ENCODE measurements around the gene FOXJ1. TPM values are rescaled to one million over a fixed set of nuclear protein-coding genes. Genes with fewer than 3 reads are reported as not detected.

FOXJ1 gene
- total RNA-seq, 2 donors from 2014 or later, result 1.3 to 2.1 TPM

DNA sequence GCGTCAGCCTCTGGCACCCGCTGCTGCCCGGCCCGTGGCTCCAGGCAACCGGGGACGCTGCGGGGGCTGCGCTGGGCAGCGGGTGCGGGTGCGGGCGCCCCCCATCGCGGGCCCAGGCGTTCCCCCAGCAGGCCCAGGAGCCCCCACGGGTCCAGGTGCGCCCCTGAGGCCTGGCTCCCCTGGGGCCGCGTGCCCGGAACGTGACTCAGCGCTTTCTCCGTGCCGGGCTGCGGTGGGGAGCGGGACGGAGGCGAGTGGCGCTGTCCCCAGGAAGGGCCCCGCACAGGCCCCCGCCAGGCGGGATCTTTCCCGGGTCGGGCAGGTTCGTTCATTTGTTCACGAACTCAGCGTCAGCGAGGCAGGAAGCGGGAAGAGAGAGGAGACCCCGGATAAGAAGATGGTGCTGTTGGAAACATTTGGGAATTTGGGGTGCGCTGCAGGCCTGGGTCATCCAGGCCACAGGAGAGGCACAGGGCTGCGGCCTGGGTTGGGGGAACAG lies 19.1 kb downstream of the FOXJ1 start:
- ATAC-seq, result peak; percentile 14
- no peak for DNase-seq
- peak overlapping the region; percentile 81 for H3K27ac Mint-ChIP-seq
- no peaks in the 10 kb centered on the region for H3K27me3 Mint-ChIP-seq
- peaks cover 2% of the 10 kb centered on the region for H3K4me1 Mint-ChIP-seq
- H3K36me3 Mint-ChIP-seq (ENCODE audit: low read depth), result no peaks in the 10 kb centered on the region
- H3K4me3 Mint-ChIP-seq, result peak overlapping the region; percentile 77
- no peaks in the 10 kb centered on the region for H3K9me3 ChIP-seq (ENCODE audit: control insufficient read depth, low read length, poor library complexity, severe bottlenecking)

DNA sequence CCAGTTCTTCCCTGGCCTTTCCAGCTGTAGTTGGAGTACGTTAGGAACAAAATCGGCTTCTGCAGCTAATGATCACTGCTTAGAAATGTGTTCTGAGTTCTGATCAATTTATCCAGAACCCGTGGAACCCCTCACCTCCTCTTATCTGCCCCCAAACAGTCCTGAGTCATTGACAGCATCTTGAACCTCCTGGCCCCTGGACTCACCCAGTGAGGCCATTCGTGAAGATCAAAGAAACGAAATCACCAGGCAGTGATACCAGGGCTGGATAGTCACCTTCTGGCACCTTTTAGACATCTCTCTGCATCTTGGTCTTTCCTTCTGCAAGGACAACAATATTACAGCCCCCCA lies 20.4 kb downstream of the FOXJ1 start:
- H3K27me3 Mint-ChIP-seq, result no peaks in the 10 kb centered on the region
- peak overlapping the region; percentile 29 for H3K27ac Mint-ChIP-seq
- H3K9me3 ChIP-seq (ENCODE audit: control insufficient read depth, low read length, poor library complexity, severe bottlenecking), result no peaks in the 10 kb centered on the region
- H3K4me1 Mint-ChIP-seq, result peaks cover 2% of the 10 kb centered on the region
- DNase-seq, result no peak
- ATAC-seq, result no peak
- peak overlapping the region; percentile 79 for H3K4me3 Mint-ChIP-seq
- no peaks in the 10 kb centered on the region for H3K36me3 Mint-ChIP-seq (ENCODE audit: low read depth)

DNA sequence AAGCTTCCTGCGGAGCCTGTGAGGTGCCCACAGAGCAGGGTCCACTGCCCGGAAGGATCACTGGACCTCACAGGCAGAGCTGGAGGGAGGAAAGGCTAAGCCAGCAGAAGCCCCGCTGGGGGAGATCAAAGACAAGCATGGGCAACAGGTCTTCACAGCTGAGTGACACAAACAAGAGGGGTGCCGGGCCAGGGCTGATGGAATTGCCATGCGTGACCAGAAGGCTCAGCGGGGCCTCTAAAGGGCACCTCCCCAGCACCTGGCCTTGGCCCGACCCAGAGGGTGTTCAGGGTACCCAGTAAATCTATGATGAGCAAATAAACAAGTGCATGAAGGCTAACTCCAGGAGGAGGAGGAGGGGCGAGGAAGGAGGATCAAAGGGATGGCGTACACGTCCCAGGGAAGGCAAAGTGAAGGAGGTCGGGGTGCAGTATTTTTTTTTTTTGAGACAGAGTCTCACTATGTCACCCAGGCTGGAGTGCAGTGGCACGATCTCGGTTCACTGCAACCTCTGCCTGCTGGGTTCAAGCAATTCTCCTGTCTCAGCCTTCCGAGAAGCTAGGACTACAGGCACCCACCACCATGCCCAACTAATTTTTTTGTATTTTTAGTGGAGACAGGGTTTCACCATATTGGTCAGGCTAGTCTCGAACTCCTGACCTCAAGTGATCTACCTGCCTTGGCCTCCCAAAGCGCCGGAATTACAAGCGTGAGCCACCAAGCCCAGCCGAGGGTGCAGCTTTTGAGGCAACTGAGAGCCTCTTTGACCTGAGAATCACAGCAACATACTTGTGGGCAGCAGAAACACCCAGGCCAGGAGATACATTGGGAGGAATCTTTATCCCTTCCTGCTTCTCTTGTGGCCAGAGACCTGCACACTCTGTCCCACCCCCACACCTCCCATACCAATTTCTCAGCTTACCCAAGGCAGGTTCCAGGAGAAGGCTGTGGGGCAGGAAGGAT lies 21.4 kb downstream of the FOXJ1 start:
- DNase-seq (no peak), ATAC-seq (no peak)
- H3K4me3 Mint-ChIP-seq, result no peak overlapping the region
- no peaks in the 10 kb centered on the region for H3K9me3 ChIP-seq (ENCODE audit: control insufficient read depth, low read length, poor library complexity, severe bottlenecking)
- H3K27ac Mint-ChIP-seq, result no peak overlapping the region
- peaks cover 2% of the 10 kb centered on the region for H3K4me1 Mint-ChIP-seq
- H3K27me3 Mint-ChIP-seq, result no peaks in the 10 kb centered on the region
- H3K36me3 Mint-ChIP-seq (ENCODE audit: low read depth), result no peaks in the 10 kb centered on the region

DNA sequence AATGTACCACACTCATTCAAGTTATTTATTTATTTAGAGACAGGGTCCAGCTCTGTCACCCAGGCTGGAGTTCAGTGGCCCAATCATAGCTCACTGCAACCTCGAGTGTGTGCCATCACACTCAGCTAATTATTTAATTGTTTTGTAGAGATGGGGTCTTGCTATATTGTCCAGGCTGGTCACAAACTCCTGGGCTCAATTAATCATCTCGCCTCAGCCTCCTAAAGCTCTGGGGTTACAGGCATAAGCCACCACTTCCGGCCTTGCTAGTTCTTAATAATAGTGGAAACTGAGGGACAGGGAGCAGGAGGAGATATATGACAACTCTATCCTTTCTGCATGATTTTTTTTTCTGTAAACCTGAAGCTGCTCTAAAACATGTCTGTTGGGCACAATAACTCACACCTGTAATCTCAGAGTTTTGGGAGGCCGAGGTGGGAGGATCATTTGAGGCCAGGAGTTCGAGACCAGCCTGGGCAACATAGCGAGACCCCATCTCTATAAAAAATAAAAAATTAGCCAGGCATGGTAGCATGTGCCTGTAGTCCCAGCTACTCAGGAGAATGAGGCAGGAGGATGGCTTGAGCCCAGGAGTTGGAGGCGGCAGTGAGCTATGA lies 25.8 kb downstream of the FOXJ1 start:
- H3K4me1 Mint-ChIP-seq, result no peaks in the 10 kb centered on the region

DNA sequence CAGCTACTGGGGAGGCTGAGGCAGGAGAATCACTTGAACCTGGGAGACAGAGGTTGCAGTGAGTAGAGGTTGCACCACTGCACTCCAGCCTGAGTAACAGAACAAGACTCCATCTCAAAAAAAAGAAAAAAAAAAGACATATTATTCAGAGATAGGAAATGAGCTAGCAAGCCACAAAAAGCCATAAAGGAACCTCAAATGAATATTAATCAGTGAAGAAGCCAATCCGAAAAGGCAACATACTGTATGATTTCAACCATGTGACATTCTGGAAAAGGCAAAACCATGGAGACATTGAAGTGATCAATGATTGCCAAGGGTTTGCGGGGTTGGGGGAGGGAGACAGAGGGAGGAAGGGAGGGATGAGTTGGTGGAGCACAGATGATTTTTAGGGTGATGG lies 29.1 kb downstream of the FOXJ1 start:
- DNase-seq (no peak), ATAC-seq (no peak)
- no peaks in the 10 kb centered on the region for H3K9me3 ChIP-seq (ENCODE audit: control insufficient read depth, low read length, poor library complexity, severe bottlenecking)
- H3K4me1 Mint-ChIP-seq, result no peaks in the 10 kb centered on the region
- peak overlapping the region; percentile 19 for H3K27ac Mint-ChIP-seq
- H3K36me3 Mint-ChIP-seq (ENCODE audit: low read depth), result no peaks in the 10 kb centered on the region
- no peaks in the 10 kb centered on the region for H3K27me3 Mint-ChIP-seq
- H3K4me3 Mint-ChIP-seq, result no peak overlapping the region

More for the DNA sequence above, 25.8 kb downstream of the FOXJ1 start:
- no peaks in the 10 kb centered on the region for H3K27me3 Mint-ChIP-seq
- no peak overlapping the region for H3K4me3 Mint-ChIP-seq
- H3K9me3 ChIP-seq (ENCODE audit: control insufficient read depth, low read length, poor library complexity, severe bottlenecking), result no peaks in the 10 kb centered on the region
- no peak for ATAC-seq
- H3K36me3 Mint-ChIP-seq (ENCODE audit: low read depth), result no peaks in the 10 kb centered on the region
- DNase-seq, result no peak
- no peak overlapping the region for H3K27ac Mint-ChIP-seq

DNA sequence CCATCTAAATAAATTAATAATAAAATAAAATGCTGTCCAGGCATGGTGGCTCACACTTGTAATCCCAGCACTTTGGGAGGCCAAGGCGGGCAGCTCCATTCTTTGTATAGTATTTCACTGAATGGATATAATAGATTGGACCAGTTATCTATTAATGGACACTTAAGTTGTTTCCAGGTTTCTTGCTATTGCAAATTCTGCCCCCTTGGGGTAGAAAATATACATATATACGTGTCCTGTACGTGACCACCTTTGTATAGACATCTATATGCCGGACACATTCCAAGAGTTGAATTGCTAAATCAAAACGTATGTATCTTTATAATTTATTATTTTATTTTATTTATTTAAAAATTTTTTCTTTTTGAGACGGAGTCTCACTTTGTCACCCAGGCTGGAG lies 33.5 kb downstream of the FOXJ1 start:
- no peaks in the 10 kb centered on the region for H3K9me3 ChIP-seq (ENCODE audit: control insufficient read depth, low read length, poor library complexity, severe bottlenecking)
- no peak overlapping the region for H3K4me3 Mint-ChIP-seq
- H3K36me3 Mint-ChIP-seq (ENCODE audit: low read depth), result peaks cover 2% of the 10 kb centered on the region
- no peak overlapping the region for H3K27ac Mint-ChIP-seq
- peaks cover 11% of the 10 kb centered on the region for H3K4me1 Mint-ChIP-seq
- ATAC-seq (no peak), DNase-seq (no peak)
- H3K27me3 Mint-ChIP-seq, result no peaks in the 10 kb centered on the region

DNA sequence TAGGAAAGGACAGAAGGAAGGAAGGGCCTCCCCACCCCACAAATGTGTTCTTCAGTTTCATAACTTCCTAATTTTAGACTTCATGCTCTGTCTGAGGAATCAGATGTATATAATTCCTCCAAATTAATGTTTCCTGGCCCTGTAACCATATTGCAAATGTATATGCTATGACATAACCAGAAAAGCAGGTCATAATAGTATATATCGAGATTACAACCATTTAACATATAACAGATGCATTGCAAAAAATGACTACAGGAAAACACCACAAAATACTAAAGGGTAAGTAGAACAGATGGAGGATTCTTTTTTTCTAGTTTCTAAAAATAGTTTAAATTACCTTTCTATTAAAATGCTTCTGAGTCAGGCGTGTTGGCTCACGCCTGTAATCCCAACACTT lies 34.3 kb downstream of the FOXJ1 start:
- no peaks in the 10 kb centered on the region for H3K9me3 ChIP-seq (ENCODE audit: control insufficient read depth, low read length, poor library complexity, severe bottlenecking)
- no peak overlapping the region for H3K4me3 Mint-ChIP-seq
- H3K27me3 Mint-ChIP-seq, result no peaks in the 10 kb centered on the region
- H3K4me1 Mint-ChIP-seq, result peaks cover 12% of the 10 kb centered on the region
- no peak overlapping the region for H3K27ac Mint-ChIP-seq
- DNase-seq, result no peak
- ATAC-seq, result no peak
- H3K36me3 Mint-ChIP-seq (ENCODE audit: low read depth), result peaks cover 2% of the 10 kb centered on the region

DNA sequence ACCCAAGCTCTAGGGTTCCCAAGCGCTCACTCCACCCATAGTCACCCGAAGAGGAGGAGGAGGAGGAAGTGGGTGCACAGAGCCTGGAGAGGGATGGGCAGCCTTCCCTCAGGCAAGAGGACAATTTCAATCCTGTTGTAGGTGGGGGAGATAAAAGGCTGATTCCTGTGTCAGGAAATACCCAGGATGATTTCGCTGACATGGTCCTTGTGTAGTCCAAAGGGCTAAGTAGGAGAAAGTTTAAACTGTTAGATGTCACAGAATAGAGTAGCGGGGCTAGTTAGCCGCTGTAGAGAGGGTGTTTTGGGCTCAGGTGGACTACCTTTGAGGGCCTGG lies 36.2 kb downstream of the FOXJ1 start:
- H3K4me3 Mint-ChIP-seq, result no peak overlapping the region
- peak overlapping the region; percentile 92 for H3K27ac Mint-ChIP-seq
- peaks cover 18% of the 10 kb centered on the region for H3K4me1 Mint-ChIP-seq
- H3K9me3 ChIP-seq (ENCODE audit: control insufficient read depth, low read length, poor library complexity, severe bottlenecking), result no peaks in the 10 kb centered on the region
- no peaks in the 10 kb centered on the region for H3K27me3 Mint-ChIP-seq
- H3K36me3 Mint-ChIP-seq (ENCODE audit: low read depth), result peaks cover 4% of the 10 kb centered on the region
- no peak for DNase-seq
- ATAC-seq, result no peak

DNA sequence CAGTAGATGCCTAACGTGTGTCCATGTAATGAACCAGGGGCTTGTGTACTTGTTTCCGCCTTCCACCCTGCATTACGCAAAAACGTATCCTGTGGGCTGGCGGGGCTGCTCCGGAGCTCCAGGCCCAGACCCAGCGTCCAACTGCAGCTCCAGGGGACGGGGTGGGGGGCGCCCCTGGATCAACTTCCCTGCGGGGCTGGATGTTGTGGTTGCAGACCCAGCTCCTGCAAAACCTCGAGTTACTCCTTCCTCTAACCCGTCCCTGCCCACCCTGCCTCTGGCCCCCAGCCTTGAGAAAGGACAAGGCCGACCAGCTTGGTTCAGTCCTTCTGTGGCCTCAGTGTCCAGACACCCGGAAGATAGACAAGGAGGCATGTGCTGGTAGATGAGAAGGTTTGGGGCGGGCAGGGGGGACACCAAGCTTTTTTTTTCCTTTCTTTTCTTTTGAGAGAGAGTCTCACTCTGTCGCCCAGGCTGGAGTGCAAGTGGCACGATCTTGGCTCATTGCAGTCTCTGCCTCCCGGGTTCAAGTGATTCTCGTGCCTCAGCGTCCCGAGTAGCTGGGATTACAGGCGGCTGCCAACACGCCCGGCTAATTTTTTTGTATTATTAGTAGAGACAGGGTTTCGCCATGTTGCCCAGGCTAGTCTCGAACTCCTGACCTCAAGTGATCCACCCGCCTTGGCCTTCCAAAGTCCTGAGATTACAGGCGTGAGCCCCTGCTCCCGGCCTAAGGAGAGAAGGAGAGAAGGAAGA lies 36.7 kb downstream of the FOXJ1 start:
- Mint-ChIP-seq H3K4me1 (peaks cover 19% of the 10 kb centered on the region), H3K4me3 (peak overlapping the region; percentile 97), H3K27me3 (no peaks in the 10 kb centered on the region), H3K27ac (peak overlapping the region; percentile 92), H3K36me3 (ENCODE audit: low read depth) (peaks cover 5% of the 10 kb centered on the region)
- no peaks in the 10 kb centered on the region for H3K9me3 ChIP-seq (ENCODE audit: control insufficient read depth, low read length, poor library complexity, severe bottlenecking)
- no peak for ATAC-seq
- DNase-seq, result no peak

DNA sequence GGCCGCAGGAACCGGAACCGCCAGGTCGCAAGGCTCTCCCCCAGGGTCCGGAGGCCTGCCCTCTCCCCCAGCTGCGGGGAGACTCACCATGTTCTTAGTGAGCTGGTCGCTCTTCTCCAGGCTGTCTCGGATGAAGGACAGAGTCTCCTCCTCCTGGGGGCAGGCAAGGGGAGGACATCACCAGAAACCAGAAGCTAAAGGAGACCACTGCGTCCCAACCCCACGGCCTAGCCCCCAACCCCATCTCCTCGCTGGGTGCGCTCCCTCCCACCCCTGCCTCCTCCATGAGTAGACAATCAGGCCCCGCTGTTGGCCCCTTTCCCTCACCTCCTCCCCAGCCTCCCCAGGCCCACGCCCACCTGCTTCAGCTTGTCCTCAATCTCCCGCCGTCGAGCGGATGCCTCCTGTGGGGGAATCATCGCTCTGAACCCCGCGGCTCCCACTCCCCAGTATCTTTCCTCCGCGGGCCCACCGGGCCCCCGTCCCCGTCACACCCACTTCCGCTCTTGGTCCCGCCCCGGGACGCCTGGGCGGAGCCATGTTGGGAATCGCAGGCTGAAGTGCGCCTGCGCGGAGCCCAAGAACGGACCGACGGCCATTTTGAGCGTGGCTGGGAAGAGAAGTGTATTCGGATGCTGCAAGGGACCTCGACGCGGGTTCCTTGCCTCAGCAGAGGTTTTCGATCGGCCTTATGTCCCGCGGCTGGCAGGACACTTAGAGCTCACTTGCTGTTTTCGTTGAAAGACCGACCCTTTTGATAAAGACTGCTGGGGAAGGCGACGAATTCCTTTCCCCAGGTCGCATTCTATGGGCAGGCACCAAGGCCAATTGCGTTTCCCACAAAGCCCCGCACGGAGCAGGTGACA lies 37.5 kb downstream of the FOXJ1 start, which contains the start of gene EXOC7:
TSS of gene EXOC7 (minus strand) at position 514 of the 866 bp plus-strand sequence. CDS start at position 419, 95 bp downstream.
- peaks cover 5% of the 10 kb centered on the region for H3K36me3 Mint-ChIP-seq (ENCODE audit: low read depth)
- peak; percentile 94 for ATAC-seq
- peaks cover 19% of the 10 kb centered on the region for H3K4me1 Mint-ChIP-seq

DNA sequence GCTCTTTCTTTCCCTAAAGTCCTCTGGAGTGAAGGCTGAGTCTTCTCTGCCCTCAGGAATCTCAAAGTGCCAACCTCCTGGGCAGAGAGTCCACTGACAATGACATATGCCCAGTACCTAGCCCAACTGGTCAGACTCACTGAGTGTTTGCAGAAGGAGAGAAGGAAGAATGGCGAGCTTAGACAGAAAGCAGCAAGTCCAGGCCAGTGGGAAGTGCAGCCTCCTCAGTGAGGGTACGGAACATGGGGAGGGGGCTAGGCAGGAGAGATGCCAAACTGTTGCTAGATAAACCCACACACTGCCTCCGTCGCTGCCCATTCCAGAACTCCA lies 38.1 kb downstream of the FOXJ1 start:
- Mint-ChIP-seq H3K36me3 (ENCODE audit: low read depth) (peaks cover 5% of the 10 kb centered on the region), H3K4me3 (peak overlapping the region; percentile 97), H3K4me1 (peaks cover 19% of the 10 kb centered on the region), H3K27me3 (no peaks in the 10 kb centered on the region), H3K27ac (peak overlapping the region; percentile 92)
- ATAC-seq, result no peak
- no peak for DNase-seq
- no peaks in the 10 kb centered on the region for H3K9me3 ChIP-seq (ENCODE audit: control insufficient read depth, low read length, poor library complexity, severe bottlenecking)

More for the DNA sequence above, 37.5 kb downstream of the FOXJ1 start, which contains the start of gene EXOC7:
- peak; percentile 89 to 91 (median 89) for DNase-seq
- Mint-ChIP-seq H3K27ac (peak within 1 kb of the TSS; percentile 92), H3K4me3 (peak within 1 kb of the TSS; percentile 97), H3K27me3 (no peaks in the 10 kb centered on the region)
- H3K9me3 ChIP-seq (ENCODE audit: control insufficient read depth, low read length, poor library complexity, severe bottlenecking), result no peaks in the 10 kb centered on the region

DNA sequence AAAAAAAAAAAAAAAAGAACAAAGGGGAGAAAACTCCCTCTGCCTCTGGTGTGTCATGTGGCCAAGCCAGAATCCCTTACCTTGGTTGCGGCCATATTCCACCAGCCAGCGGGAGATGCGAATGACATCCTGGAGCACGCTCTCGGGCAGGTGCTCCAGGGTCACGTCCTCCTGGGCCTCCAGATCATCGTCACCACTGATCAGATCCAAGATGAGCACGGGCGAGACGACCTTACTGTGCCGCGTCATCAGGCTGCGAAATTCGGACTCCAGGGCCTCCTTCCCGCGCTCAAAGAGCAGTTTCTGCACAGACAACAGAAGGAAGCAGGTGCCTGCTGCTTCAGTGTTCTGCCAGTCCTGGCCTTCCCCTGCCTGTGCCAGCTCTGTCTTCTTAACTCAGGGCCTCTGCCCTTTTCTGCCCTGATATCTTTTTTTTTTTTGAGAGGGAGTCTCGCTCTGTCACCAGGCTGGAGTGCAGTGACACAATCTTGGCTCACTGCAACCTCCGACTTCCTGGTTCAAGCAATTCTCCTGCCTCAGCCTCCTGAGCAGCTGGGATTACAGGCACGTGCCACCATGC lies 43.2 kb downstream of the FOXJ1 start:
- DNase-seq (no peak), ATAC-seq (no peak)
- Mint-ChIP-seq H3K36me3 (ENCODE audit: low read depth) (peaks cover 3% of the 10 kb centered on the region), H3K27me3 (no peaks in the 10 kb centered on the region), H3K27ac (no peak overlapping the region), H3K4me3 (no peak overlapping the region), H3K4me1 (peaks cover 10% of the 10 kb centered on the region)
- H3K9me3 ChIP-seq (ENCODE audit: control insufficient read depth, low read length, poor library complexity, severe bottlenecking), result no peaks in the 10 kb centered on the region

All from T-helper 17 cell (primary cell).